ENCODE data around the gene NEU2.
"Not testable (repeated sequence)": the region's sequence is repeated elsewhere in the genome, so short reads cannot be mapped to it uniquely, and the experiment has no call there.

Gene NEU2

GRCh38 chr2:233010569-233011267 lies 21.8 kb upstream of the NEU2 start:
- no peak for DNase-seq (ENCODE audit: low read depth)

GRCh38 chr2:233011268-233011650 lies 21.2 kb upstream of the NEU2 start:
- DNase-seq (ENCODE audit: low read depth): no peak

- DNase-seq (ENCODE audit: low read depth): no peak
These were observed 20.8 kb upstream of the NEU2 start for GRCh38 chr2:233011702-233012131.

GRCh38 chr2:233012301-233012971 lies 20.0 kb upstream of the NEU2 start:
- no peak for DNase-seq (ENCODE audit: low read depth)

GRCh38 chr2:233013027-233013461 lies 19.4 kb upstream of the NEU2 start, which contains the start of gene NGEF:
Gene NGEF, minus strand, starts transcription at chr2:233013256. Its CDS starts 38,366 bp downstream, at chr2:232974890.
- DNase-seq (ENCODE audit: low read depth): no peak

- DNase-seq (ENCODE audit: low read depth): no peak
These were observed 18.8 kb upstream of the NEU2 start for GRCh38 chr2:233013650-233014049.

- no peak for DNase-seq (ENCODE audit: low read depth)
These were observed 17.3 kb upstream of the NEU2 start for GRCh38 chr2:233015019-233015645.

GRCh38 chr2:233017947-233018346 lies 14.5 kb upstream of the NEU2 start:
- DNase-seq (ENCODE audit: low read depth): no peak

GRCh38 chr2:233019610-233020009 lies 12.9 kb upstream of the NEU2 start:
- not testable (repeated sequence) for DNase-seq (ENCODE audit: low read depth)

GRCh38 chr2:233020454-233020853 lies 12.0 kb upstream of the NEU2 start:
- DNase-seq (ENCODE audit: low read depth): no peak

GRCh38 chr2:233021771-233022170 lies 10.7 kb upstream of the NEU2 start:
- no peak for DNase-seq (ENCODE audit: low read depth)

GRCh38 chr2:233022561-233022960 lies 9.9 kb upstream of the NEU2 start:
- no peak for DNase-seq (ENCODE audit: low read depth)

GRCh38 chr2:233023007-233023760 lies 9.3 kb upstream of the NEU2 start:
- no peak for DNase-seq (ENCODE audit: low read depth)

- no peak for DNase-seq (ENCODE audit: low read depth)
These were observed 8.6 kb upstream of the NEU2 start for GRCh38 chr2:233023761-233024410.

GRCh38 chr2:233025706-233026105 lies 6.8 kb upstream of the NEU2 start:
- no peak for DNase-seq (ENCODE audit: low read depth)

- no peak for DNase-seq (ENCODE audit: low read depth)
These were observed 6.2 kb upstream of the NEU2 start for GRCh38 chr2:233026198-233026813.

- DNase-seq (ENCODE audit: low read depth): no peak
These were observed 3.2 kb upstream of the NEU2 start for GRCh38 chr2:233029321-233029720.

- no peak for DNase-seq (ENCODE audit: low read depth)
These were observed 644 bp upstream of the NEU2 start for GRCh38 chr2:233031556-233032500.

- no peak for DNase-seq (ENCODE audit: low read depth)
These were observed 1.2 kb downstream of the NEU2 start for GRCh38 chr2:233033672-233034071.
